ENCODE measurements around the gene ARL4D.

GRCh38 chr17:43427362-43428043, 28.7 kb downstream of the ARL4D start:
- TF ChIP-seq CTCF (conservative IDR thresholded peaks at IDR 0.05) (no peak), ZFX (IDR thresholded peaks at IDR 0.05) (no peak)

Measured in C4-2B (cell line).